Suppressor macrophage treated with lipopolysaccharide for 1 hour (primary cell): ENCODE data around the gene PLXDC1.
"Not testable (repeated sequence)": the region's sequence is repeated elsewhere in the genome, so short reads cannot be mapped to it uniquely, and the experiment has no call there.

Experiments
- DNase-seq, 3 donors: peaks; one replicate each; pipeline ENCODE4 v3.0.0-alpha.2; 2020 to 2022

The PLXDC1 gene

DNA sequence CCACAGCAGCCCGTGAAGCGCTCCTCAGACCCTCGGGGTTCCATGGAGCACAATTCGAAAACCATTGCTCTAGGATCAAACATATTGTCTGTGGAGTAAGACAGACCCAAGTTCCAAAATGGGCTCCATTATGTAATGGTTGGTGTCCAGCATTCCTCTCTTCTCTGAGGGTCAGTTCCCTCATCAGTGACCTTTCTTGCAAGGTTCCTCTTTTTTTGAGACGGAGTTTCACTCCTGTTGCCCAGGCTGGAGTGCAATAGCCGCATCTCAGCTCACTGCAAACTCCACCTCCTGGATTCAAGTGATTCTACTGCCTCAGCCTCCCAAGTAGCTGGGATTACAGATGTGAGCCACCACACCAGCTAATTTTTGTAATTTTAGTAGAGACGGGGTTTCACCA, 28.4 kb downstream of the PLXDC1 start:
- peak; percentile 48 to 56 (median 54) for DNase-seq

DNA sequence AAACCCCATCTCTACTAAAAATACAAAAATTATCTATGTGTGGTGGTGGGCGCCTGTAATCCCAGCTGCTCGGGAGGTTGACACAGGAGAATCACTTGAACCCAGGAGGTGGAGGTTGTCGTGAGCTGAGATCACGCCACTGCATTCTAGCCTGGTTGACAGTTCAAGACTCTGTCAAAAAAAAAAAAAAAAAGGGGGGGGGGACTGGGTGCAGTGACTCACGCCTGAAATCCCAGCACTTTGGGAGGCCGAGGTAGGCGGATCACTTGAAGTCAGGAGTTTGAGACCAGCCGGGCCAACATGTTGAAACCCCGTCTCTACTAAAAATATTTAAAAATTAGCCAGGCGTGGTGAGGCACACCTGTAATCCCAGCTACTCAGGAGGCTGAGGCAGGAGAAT, 29.5 kb downstream of the PLXDC1 start:
- DNase-seq: not testable (repeated sequence)

DNA sequence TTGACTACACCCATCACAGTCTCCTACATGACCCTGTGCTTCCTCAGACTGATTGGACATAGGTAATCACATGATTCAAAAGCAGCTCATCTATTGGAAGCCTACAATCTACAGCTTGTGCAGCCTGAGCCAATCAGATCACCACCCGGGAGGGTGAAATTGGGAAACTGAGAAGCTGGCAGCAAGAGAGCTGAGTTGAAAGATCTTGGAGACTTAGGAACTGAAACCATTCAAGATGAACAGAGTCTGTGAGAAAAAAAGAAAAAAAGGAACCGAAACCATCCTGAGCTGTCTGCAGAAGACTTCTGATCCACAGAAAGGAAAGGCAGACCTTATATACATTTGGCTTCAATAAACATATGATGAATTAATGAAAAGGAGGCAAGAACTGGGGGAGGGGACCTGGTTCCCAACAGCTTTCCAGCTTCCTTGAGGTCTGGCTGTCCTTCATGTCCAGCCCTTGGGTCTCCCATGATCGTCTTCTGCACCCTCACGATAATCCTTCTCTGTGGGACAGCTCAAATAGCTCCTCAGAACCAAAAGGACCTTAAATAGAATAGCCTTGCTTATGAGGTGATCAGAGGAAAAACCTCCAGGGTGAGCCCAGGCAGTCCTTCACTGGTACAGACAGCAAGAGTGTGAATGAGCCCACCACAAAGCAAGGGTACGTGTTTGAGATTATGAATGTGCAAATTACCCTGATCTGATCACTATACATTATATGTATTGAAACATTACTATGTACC, 32.6 kb downstream of the PLXDC1 start:
- peak; percentile 79 to 91 (median 90) for DNase-seq

DNA sequence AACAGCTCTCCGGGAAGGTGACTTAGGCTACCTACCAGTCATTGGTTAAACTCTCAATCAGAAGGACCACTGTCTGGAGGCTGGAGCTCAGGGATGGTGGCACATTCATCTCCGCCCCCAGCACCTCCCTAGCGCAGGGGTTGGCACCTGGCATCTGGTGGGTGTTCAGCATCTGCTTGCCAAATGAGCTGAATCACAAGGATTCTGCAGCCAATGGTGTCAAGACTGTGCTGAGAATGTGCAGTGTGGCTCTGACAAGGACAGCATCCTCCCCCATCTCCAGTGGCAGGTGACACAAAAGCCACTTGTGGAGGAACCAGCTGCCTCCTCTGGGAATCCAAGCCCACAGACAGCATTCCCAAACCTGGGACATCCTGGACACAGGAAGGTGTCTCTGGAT, 35.2 kb downstream of the PLXDC1 start:
- DNase-seq: no peak

DNA sequence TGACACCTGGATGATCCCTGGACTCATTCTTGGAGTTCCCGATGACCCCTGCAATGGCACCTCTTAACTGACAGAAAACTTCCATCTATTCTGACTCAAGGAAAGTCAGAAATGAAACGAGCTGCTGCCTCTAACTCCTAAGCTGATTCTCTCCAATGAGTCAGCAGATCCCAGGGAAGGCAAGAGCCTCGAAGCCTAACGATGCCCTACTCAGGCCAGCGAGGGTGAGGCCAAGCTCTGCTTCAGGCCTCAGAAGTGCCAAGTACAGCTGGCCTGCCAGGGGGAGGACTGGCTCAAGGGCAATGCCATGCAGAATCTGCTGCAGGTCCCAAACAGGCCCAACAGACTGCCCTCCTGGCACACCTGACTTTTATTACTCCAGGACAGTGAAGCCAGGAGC, 36.3 kb downstream of the PLXDC1 start:
- DNase-seq: peak in 2 of 3 donors; percentile 21 to 23

DNA sequence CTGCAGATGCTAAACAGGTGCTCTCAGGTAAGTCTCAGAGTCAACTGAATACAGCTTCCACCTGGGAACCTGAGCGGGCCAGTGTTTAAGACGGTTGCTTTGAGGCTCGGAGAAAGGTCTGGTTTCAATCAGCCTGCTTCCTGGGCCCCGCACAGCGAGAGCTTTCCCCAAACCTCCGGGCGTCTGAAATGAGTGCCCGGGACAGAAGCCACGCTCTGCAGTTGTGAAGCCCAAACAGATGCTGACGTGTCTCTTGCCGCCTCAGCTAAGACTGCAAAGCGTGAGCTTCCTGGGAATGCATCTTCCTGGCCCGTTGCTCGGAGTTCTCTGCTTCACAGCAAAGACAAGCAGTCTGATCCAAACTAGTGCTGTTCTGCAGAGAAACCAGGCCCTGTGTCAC, 36.7 kb downstream of the PLXDC1 start:
- DNase-seq: no peak

DNA sequence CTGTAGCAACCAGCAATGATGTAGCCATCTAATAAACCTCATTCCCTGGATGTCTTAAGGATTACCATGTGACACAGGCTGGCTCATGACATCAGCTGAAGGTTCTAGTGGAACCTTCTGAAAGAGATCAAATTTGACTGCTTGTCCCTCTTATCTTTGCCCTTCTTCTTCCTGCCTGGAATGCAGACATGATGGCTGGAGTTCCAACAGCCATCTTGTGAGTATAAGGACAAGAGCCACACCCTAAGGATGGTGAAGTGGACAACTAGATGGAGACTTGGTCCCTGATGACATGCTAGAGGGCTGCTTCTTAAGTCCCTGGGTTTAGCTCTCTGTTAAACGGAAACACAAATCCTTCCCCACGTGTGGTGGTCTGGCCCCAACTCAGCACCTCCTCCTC, 37.6 kb downstream of the PLXDC1 start:
- no peak for DNase-seq

DNA sequence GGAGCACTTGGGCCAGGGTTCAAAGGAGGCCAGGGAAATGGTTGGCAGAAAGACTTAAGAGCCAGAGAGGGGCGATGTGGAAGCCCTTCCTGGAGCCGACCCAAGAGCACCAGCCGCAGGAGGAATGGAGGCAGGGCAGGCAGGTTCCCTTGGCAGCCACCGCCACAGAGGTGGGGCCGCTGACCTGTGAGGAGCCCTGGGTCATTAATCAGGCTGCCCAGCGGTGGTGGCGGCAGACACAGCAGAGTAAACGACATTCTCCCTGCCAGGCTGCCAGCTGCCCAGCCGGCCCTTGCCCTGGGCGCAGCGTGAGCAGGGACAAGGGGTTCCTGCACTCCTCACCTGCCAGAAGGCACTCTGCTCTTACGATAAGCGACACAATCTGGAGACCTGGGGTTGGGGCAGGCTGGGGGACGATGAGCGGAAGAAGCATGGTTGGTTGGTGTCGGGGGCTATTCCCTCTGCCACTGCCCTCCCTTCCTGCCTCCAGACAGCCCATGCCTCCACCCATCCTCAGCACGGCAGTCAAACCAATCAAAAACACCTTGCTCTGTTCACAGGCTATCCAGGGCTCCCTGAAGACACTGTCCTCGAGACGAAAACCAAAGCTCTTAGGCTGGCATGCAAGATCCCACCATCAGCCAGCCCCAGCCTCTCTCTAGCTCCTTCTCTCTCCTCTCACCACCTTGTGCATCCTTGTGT, 40.9 kb downstream of the PLXDC1 start:
- DNase-seq: no peak

DNA sequence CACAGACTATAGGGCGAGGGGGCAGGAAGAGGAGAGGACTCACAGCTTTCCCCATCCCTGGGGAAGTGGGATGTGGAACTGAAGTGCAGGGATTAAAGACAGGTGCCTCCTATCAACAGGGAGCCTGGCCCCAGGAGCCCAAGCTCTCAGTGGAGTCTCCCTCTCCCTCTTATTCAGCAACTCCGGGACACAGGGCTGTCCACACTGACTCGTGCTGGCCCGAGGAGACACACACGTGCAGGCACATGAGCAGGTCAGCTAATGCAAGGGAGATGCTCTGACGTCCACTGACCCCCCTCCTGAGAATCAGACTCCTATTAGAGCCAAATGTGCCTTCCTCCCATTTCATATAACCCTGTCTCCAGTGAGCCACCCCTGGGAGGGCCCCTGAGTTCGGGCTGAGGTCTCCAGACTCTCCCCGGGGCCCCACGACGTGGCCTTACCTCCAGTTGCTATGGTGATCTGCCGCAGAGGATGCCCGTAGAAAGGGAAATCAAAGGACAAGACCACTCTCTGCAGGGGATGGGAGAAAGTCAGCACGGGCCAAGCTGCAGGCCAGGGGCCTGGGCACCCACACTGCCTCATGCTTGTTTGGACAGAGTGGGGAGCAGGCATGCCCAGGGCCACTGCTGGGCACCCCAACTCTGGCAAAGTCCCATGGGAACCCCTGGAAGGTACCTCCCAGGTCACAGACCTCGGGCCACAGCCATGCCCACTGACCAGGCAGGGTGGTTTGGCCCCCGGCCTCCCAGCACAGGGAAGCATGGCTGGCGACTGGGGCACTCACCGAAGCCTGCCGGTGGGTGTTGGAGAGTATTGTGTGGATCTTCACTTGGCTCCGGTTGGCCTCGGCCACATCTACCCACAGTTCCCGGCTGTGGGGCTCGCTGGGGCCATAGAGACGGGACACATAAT, 42.7 kb downstream of the PLXDC1 start:
- no peak for DNase-seq

DNA sequence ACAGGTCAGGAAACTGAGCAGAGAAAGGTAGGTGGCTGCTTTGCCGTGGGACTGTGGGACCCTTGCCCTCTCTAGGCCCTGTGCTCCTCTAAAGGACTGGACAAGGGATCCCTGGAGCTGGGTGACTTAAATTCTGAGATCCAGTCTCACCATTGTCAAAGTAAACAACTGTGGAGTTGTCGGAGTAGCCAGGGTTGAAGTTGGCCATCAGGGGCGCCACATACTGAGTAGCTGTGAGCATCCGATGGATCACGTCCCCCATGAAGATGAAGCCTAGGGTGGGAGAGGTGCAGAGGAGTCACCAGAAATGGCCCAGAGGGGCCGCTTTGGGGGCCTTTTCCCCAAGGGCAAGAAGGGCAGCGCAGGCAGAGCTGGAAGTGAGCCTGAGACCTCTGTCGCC, 43.5 kb downstream of the PLXDC1 start:
- DNase-seq: no peak

DNA sequence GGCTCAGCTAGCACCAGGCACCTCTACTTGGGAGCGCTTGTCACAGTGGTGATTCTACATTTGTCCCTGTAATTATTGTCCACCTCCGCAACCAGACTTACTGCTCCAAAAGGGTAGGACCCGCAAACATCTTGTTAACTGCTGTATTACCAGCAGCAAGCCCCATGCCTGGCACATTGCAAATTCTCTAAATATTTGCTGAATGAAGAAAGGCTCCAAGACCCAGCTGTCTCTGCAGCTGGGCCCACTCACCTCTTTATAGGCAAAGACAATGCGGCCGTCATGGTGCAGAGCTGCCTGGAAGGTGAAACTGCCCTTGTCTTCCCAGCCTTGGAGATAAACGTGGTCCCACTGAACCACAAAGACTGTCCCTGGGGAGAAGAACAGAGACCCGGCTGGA, 44.3 kb downstream of the PLXDC1 start:
- DNase-seq: no peak

DNA sequence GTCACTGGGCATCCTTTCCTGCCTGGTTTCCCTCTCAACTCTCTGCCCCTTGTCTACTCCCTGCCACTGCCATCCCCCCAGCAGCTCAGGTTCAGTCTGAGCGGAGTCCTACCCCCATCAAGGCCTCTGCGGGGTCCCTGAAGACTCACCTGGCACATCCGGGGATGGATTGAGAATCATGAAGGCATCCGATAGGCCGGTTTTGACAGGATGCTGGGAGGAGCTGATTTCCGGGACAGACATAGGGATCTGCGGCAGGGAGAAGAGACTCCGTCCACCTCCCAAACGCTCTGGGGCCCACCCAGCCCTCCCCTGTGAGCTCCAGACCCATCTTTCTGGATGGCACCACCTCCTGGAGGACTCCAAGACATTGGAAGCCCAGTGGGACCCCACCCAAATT, 45.7 kb downstream of the PLXDC1 start:
- DNase-seq: no peak

DNA sequence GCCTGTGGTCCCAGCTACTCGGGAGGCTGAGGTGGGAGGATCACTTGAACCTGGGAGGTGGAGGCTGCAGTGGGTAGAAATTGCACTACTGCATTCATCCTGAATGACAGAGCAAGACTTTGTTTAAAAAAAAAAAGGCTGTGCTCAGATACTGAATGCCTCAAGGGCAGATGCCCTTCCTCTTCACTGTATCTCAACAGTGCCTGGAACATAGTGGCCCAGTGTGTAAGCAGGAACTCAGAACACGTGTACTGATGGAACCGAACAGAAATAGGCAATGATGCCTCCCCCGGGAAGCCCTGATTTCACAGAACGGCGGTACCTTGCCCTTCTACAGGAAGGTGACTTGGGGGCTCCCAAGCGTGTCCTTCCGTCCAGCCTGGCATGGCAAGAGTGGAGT, 46.8 kb downstream of the PLXDC1 start:
- DNase-seq: no peak

DNA sequence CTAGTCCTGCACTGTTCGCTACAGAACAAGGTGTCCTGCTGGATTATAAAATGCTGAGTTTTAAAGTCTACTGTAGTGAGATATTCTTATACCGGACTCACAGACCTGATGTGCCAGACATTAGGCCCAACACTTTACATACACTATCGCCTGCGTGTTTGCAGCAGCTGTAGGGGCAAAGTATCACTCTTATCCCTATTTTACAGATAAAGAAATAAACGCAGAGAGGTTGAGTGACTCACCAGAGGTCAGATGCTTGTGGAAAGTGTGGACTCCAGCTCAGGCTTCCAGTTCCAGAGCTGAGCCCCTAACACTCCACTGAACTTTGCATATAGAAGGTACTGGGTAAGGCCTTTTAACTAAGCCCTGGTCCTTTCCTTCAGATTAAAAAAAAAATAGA, 47.4 kb downstream of the PLXDC1 start:
- DNase-seq: no peak

DNA sequence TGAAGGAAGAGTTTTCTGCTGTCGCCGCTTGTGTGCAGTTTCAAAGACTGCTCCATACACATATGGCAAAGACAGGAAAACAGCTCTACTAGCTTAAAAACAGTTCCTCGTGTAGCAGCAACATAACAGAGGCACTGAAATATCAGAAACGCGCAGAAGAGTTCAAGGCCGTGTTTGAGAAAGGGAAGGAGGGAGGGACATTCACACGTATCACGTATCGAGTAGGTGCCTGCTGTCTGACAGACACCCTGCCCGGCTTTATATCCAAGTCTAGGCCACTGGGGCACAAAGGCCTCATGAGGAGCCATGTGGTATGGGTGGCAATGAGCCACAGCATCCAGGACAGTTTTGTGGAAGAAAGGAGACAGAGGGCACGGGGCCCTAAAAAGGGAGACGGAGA, 50.3 kb downstream of the PLXDC1 start:
- no peak for DNase-seq

DNA sequence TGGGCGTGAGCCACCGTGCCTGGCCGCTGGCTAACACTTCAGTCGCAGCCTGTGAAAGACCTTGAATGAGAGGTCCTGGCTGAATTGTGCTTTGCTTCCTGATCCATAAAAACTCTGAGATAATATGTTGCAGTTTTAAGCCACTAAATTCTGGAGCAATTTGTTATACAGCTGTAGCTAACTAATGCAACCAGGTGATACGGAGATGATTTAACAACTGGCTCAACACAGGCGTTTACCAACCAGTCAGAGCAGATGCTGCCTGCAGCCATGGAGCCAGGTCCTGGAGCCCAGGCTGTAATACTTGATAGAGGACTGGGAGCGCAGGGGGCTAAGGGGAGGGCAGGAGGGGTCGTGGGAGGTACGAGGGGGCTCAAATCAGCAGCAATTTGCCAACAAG, 50.9 kb downstream of the PLXDC1 start:
- DNase-seq: no peak

DNA sequence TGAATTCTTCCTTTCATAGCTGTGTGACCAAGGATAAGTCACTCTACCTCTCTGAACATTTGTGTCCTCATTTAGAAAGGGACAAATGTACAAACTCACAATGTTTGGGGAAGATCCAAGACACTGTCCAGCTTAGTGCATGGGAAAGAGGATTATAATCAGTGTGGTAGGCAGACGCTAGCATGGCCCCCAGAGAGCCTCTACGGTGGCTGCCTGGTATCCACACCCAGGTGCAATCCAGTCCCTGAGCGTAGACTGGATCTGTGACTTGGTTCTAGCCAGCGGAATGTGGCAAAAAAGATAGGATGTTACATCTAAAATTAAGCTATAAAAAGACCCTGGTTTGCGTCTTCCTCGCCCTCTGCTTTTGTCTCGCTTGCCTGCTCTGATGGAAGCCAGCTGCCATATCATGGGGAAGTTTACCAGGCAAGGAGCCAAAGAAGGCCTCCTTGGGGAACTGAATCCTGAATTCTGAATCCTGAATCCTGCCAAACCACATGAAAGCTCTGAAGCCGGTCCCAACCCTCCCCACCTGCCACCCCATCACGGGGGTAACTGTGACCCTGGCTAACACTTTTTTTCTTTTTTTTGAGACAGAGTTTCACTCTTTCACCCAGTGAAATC, 51.7 kb downstream of the PLXDC1 start:
- DNase-seq: peak in 2 of 3 donors; percentile 25 to 38

DNA sequence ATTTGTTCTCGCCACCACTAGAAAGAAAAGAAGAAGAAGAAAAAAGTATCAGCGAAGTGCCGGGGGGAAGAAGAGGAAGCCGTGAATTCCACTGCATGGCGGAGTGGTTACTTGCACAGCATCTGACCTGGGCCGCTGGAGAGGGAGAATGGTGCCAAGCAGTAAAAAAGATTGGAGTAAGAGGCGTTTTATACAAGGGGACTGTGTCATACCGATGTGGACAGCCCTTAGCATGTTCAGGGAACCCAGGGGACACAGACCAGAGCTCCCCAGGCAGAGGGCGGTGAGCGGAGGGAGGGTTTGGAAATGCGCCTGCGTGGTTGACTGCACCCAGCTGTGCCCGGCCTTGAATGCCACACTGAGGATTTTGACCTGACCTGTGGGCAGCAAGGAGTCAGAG, 52.8 kb downstream of the PLXDC1 start:
- DNase-seq: peak; percentile 38 to 52 (median 48)

DNA sequence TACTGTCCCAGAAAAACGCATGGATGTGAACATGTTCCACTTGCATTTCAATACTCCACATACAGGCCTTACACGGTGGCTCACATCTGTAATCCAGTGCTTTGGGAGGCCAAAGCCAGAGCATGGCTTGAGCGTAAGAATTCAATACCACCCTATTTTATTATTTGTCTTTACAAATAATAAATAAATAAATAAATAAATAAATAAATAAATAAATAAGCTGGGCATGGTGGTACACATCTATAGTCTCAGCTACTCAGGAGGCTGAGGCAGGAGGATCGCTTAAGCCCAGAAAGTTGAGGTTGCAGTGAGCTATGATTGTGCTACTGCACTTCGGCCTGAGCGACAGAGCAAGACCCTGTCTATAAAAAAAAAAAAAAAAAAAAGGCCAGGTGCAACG, 53.9 kb downstream of the PLXDC1 start:
- no peak for DNase-seq

DNA sequence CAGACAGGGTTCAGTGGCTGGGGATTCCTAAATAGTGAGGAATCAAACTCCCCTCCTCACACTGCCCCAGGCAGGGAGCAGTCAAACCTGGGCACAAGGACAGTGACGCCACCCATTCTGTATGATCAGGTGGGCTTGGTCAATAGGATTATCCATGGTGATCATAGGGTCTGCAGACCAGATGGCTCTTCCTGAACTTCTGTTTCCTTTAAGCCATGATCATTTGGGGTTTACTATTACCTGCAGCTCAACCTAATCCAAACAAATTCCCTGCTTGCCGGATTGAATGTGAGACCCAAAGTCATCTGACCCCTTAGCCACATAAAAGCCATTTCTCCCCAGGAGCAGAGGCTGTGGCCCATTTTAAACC, 54.3 kb downstream of the PLXDC1 start:
- DNase-seq: no peak

DNA sequence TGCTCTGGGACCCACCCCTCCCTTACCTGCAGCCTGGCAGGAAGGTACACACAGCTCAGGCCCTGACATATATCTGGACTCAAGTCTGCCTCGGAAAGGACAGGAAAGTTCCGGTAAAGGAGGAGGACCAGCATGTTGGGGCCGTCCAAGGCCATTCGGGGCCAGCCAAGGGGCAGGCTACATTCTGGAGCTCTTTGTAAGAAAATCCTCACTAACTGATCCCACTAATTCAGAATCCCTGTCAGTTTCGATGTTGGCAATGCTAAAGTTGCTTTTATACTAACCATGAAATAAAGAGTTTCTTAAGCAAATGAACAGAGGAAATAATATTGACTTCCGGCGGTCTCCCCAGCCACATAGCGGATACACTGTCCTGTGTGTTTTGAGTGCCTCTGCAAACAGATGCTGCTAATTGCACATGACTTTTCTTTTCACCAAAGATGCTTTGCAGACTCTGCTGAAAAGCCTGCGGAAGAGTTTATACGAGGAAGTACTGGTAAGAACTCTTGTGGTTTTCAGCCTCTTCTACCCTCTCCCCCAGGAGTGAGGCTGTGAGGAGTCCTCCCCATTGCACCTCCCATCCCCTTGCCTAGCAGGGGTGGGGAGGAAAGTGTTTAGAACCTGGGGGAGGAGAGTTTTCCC, 54.8 kb downstream of the PLXDC1 start:
- DNase-seq: peak; percentile 22 to 37 (median 24)

DNA sequence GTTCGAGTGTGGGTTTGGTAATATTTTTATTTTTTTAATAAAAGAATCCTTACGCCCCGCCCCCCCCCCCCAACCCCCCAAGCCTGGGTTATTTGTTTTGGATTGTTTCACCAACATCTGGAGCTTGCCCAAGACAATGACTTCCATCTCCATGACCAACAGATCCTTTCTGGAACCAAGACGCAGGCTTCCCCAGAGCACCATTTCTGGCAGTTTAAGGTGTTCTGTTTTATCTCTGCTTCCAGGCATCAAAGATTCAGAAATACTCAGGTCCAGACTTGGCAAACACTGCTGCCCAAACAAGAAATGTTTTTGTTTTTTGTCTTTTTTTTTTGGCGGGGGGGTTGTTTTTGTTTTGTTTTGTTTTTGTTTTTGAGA, 56.1 kb downstream of the PLXDC1 start:
- DNase-seq: no peak
